ENCODE measurements around the gene DYNLT4.

DNA sequence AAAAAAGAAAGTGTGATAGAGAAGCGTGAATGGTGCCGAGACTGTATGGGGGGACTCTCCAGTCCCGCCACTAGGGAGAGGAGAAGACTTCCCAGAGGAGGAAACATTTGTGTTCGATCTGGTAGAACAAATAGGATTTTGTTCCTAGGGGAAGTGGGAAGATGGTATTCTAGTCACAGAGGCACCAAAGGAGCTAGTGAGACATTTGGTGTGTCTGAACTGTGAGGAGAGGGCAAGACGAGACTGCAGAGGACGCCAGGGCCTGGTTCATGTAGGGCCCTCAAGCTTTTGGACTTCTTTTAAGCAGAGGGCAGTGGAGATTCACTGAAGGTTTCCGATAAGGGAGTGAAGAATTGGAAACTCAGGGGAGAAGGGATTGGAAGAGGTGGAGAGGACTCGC is 4.1 kb upstream of the DYNLT4 start:
- TF ChIP-seq, protein P1, sequence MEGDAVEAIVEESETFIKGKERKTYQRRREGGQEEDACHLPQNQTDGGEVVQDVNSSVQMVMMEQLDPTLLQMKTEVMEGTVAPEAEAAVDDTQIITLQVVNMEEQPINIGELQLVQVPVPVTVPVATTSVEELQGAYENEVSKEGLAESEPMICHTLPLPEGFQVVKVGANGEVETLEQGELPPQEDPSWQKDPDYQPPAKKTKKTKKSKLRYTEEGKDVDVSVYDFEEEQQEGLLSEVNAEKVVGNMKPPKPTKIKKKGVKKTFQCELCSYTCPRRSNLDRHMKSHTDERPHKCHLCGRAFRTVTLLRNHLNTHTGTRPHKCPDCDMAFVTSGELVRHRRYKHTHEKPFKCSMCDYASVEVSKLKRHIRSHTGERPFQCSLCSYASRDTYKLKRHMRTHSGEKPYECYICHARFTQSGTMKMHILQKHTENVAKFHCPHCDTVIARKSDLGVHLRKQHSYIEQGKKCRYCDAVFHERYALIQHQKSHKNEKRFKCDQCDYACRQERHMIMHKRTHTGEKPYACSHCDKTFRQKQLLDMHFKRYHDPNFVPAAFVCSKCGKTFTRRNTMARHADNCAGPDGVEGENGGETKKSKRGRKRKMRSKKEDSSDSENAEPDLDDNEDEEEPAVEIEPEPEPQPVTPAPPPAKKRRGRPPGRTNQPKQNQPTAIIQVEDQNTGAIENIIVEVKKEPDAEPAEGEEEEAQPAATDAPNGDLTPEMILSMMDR (IDR thresholded peaks at IDR 0.05; ENCODE audit: insufficient read depth, low read length, poor library complexity, severe bottlenecking): no peak
- no peak for TF ChIP-seq EZH2phosphoT487 (conservative IDR thresholded peaks at IDR 0.05; ENCODE audit: low read length)
